ENCODE data around the gene ST6GAL1. TPM values are rescaled to one million over a fixed set of nuclear protein-coding genes. Genes with fewer than 3 reads are reported as not detected.
"Not testable (repeated sequence)": the region's sequence is repeated elsewhere in the genome, so short reads cannot be mapped to it uniquely, and the experiment has no call there.

ST6GAL1 gene
- total and polyA plus RNA-seq, 12 donors = 19.5 to 94.7 (median 65.8) TPM

DNA sequence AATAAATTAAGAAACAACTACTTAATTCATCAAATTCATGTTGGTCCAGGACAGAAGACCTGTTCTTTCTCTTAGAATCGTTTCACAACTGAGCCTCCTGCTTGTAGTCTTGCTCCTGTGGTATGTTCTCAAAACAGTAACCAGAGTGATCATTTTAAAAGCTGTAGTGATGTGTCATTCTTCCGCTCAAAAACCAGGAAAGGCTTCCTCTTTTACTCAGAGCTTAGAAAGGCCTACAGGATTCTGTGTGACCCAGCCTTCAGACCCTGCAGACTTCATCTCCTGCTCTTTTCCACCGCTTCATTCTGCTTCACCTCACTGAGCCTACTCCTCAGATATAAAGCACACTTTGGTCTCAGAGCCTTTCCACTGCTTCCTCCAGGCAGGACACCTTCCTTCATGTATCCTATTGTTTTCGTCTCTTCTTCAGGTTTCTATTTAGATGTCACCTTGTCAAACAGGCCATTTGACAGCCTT lies 22.7 kb downstream of the ST6GAL1 start:
- 51 to 57% methylated on average over 4 of the region's 4 CpGs for WGBS, 2 donors
- DNase-seq = no peak
- peaks cover 25 to 68% (median 61%) of the 10 kb centered on the region in 9 donors for H3K4me1 ChIP-seq
- peaks cover 0 to 6% (median 0%) of the 10 kb centered on the region in 11 donors for H3K9me3 ChIP-seq
- H3K27ac ChIP-seq = peak overlapping the region; percentile 12 to 93 (median 74)
- no peaks in the 10 kb centered on the region for H3K27me3 ChIP-seq
- no peak for TF ChIP-seq CTCF (IDR thresholded peaks at IDR 0.05)
- peaks cover 0 to 8% (median 0%) of the 10 kb centered on the region in 9 donors for H3K36me3 ChIP-seq
- H3K4me3 ChIP-seq = no peak overlapping the region
- intact Hi-C loops (cut with DNase I) = no loop called here
- peak in 6 of 8 donors; percentile 21 to 76 (median 54) for ATAC-seq

DNA sequence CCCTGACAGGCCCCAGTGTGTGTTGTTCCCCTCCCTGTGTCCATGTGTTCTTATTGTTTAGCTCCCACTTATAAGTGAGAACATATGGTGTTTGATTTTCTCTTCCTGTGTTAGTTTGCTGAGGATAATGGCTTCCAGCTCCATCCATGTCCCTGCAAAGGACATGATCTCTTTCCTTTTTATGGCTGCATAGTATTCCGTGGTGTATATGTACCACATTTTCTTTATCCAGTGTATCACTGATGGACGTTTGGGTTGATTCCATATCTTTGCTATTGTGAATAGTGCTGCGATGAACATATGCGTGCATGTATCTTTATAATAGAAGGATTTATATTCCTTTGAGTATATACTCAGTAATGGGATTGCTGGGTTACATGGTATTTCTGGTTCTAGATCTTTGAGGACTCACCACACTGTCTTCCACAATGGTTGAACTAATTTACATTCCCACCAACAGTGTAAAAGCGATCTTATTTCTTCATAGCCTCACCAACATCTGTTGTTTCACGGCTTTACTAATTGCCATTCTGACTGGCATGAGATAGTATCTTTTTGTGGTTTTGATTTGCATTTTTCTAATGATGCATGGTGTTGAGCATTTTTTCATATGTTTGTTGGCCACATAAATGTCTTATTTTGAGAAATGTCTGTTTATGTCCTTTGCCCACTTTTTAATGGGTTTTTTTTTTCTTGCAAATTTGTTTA lies 23.8 kb downstream of the ST6GAL1 start:
- H3K9me3 ChIP-seq; H3K36me3 ChIP-seq; H3K27me3 ChIP-seq; H3K4me3 ChIP-seq; intact Hi-C loops (cut with DNase I); DNase-seq; ATAC-seq: not testable (repeated sequence)
- WGBS, 2 donors = 79 to 89% methylated on average over 6 of the region's 6 CpGs
- H3K27ac ChIP-seq = peak overlapping the region in 8 of 10 donors; percentile 62 to 93 (median 76)
- peaks cover 16 to 67% (median 59%) of the 10 kb centered on the region in 9 donors for H3K4me1 ChIP-seq

DNA sequence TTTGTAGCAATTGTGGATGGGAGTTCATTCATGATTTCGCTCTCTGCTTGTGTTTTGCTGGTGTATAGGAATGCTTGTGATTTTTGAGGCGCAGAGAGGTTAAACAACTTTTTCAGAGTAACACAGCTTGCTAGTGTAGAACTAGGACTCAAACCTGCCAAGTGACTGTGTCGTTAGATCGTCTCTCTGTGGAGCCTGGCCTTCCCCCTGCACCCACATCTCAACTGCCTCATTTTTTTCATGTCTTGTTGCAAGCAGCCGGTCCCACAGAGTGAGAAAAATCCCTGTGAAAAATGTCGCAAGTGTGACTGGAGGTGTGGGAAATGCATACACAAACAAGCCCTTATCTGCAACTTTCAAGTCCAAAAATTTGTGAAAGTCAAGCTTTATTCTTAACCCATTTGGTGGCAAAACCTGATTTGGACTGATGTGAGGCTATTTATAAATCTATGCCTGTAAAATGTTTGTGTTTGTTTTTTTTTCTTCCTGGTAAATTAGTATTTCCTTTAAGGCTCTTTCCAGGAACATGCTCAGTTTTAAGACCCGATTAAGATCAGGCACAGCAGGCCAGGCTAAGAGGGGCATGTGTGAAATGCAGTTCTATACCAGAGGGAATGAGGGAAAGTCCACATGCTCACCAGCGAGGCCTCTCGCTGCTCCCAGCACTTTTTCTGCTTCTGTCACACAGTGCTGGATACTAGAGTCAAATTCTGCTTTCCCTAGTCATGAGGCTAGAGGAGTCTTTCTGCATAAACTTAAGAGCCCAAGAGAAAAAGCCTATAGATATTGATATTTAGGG lies 25.8 kb downstream of the ST6GAL1 start:
- H3K27ac ChIP-seq = peak overlapping the region in 8 of 10 donors; percentile 9 to 63 (median 31)
- ATAC-seq = peak in 5 of 8 donors; percentile 32 to 58 (median 41)
- no peaks in the 10 kb centered on the region for H3K27me3 ChIP-seq
- peaks cover 0 to 6% (median 0%) of the 10 kb centered on the region in 9 donors for H3K36me3 ChIP-seq
- peaks cover 9 to 74% (median 63%) of the 10 kb centered on the region in 9 donors for H3K4me1 ChIP-seq
- H3K9me3 ChIP-seq = peaks cover 0 to 6% (median 0%) of the 10 kb centered on the region in 11 donors
- TF ChIP-seq CTCF (IDR thresholded peaks at IDR 0.05) = no peak
- no peak overlapping the region for H3K4me3 ChIP-seq
- intact Hi-C loops (cut with DNase I) = no loop called here
- DNase-seq = no peak
- 50 to 51% methylated on average over 9 of the region's 9 CpGs for WGBS, 2 donors

GRCh38 chr3:186959029-186959624 lies 28.8 kb downstream of the ST6GAL1 start:
- Histone ChIP-seq H3K36me3 (peaks cover 0 to 15% (median 0%) of the 10 kb centered on the region in 9 donors), H3K4me3 (no peak overlapping the region), H3K9me3 (no peaks in the 10 kb centered on the region), H3K27ac (peak overlapping the region in 3 of 10 donors; percentile 2 to 42 (median 23)), H3K27me3 (no peaks in the 10 kb centered on the region), H3K4me1 (peaks cover 7 to 73% (median 64%) of the 10 kb centered on the region in 9 donors)
- 89 to 91% methylated on average over 3 of the region's 3 CpGs for WGBS, 2 donors
- intact Hi-C loops (cut with DNase I) = no loop called here
- ATAC-seq (no peak), DNase-seq (no peak)
- TF ChIP-seq CTCF (IDR thresholded peaks at IDR 0.05) = peak in 1 of 9 donors; percentile 10

Measured in heart right ventricle (tissue), 16 donors.